Measurements from ENCODE around the gene MTHFSD.

GRCh38 chr16:86495756-86496261 lies 59.2 kb downstream of the MTHFSD start:
- TF ChIP-seq EZH2phosphoT487 (IDR thresholded peaks at IDR 0.05; ENCODE audit: borderline replicate concordance, low read length) (no peak), CTCF (conservative IDR thresholded peaks at IDR 0.05; ENCODE audit: low read depth, low read length) (no peak)
